Body of pancreas (tissue), 4 donors: Measurements from ENCODE around the gene ISG20L2. TPM values are rescaled to one million over a fixed set of nuclear protein-coding genes. Genes with fewer than 3 reads are reported as not detected.

Experiments used
- ATAC-seq: fragments of 150-250 bp; one replicate; pipeline ENCODE4 v1.9.1; 2016
- DNase-seq, 4 donors: peaks; one replicate each; pipeline ENCODE4 v3.0.0-alpha.2; 2019
- H3K27ac ChIP-seq, 4 donors: fragments of 200-600 bp; sonication (generic); 1 replicate in 3 of 4; 2 replicates in 1 of 4; pipeline versions ENCODE4 v1.5.1 to v1.6.1; 2016 to 2019; ENCODE audit warnings: mild to moderate bottlenecking in 1 of 4, mixed read lengths in 1 of 4, moderate library complexity in 1 of 4
- H3K27me3 ChIP-seq, 2 donors: fragments of 200-600 bp; sonication (generic); one replicate each; pipeline ENCODE4 v1.6.0; 2016; ENCODE audit warnings: mild to moderate bottlenecking in 1 of 2
- H3K36me3 ChIP-seq, 2 donors: fragments of 200-600 bp; sonication (generic); replicated peaks in 1 of 2; 2 replicates each; pipeline ENCODE4 v1.5.1; 2016; ENCODE audit warnings: low read depth in 2 of 2; ENCODE audit not compliant: insufficient read depth in 1 of 2
- H3K4me1 ChIP-seq: fragments of 200-600 bp; sonication (generic); one replicate; pipeline ENCODE4 v1.6.0; 2016
- H3K4me3 ChIP-seq, 2 donors: fragments of 200-600 bp; sonication (generic); 1 replicate in 1 of 2; 2 replicates in 1 of 2; pipeline ENCODE4 v1.5.1; 2016 to 2019
- H3K9me3 ChIP-seq, 3 donors: fragments of 200-600 bp; sonication (generic); 1 replicate in 2 of 3; 2 replicates in 1 of 3; pipeline ENCODE4 v1.5.1; 2016
- POLR2A ChIP-seq, 3 donors: fragments of 450-650 bp; IDR thresholded peaks; one replicate each; pipeline ENCODE4 v1.6.1; 2016; ENCODE audit warnings: antibody characterized with exemption in 3 of 3, mild to moderate bottlenecking in 2 of 3
- WGBS, 2 donors: methylation state at CpG; one replicate each; pipeline ENCODE4 v1.1.5; 2017; 5-methylcytosine and 5-hydroxymethylcytosine counted together
- intact Hi-C: fragments of 100-400 bp; cut with DNase I; formaldehyde crosslinking; loops from one replicate; pipeline ENCODE4 v1.15.1; 2023
- total RNA-seq, 2 donors: library from RNA; depleted of rRNA; stranded (reverse); fragments of >200 nt; gene quantifications; one replicate each; pipeline ENCODE4 v1.1.0, GENCODE V29; 2016
- TF ChIP-seq, protein P1 (sequence below), 7 experiments: fragments of 450-650 bp in 4 of 7; fragments of 200-600 bp in 3 of 7; sonication (generic) in 3 of 7; IDR thresholded peaks; one replicate each; pipeline ENCODE4 v1.5.1; 2016 to 2019; ENCODE audit warnings: antibody characterized with exemption in 7 of 7

ISG20L2 gene
- total RNA-seq, 2 donors from 2014 or later = 11.9 to 14.3 TPM

DNA sequence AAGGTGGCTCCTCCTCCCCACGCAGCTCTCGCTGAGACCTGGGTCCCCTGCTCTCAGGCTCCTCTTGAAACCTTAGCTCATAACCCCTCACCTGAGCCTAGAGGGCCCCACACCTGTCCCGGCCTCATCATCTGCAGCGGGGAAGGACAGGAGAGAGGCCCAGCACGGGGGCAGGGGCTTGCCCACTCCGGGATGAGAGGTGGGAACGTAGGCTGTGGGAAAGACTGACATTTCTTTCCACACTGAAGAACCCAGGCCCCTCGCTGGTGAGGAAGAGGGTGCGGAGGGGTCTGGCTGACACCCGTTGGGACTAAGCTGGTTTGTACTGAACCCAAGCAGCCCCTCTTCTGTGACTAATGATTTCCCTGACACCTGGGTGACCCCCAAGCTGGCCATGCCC is 37.4 kb downstream of the ISG20L2 start:
- ATAC-seq (no peak), DNase-seq (no peak)
- Histone ChIP-seq H3K36me3 (no peaks in the 10 kb centered on the region), H3K27ac (no peak overlapping the region), H3K4me1 (peaks cover 30% of the 10 kb centered on the region), H3K27me3 (no peaks in the 10 kb centered on the region), H3K4me3 (no peak overlapping the region), H3K9me3 (no peaks in the 10 kb centered on the region)
- TF ChIP-seq, protein P1, sequence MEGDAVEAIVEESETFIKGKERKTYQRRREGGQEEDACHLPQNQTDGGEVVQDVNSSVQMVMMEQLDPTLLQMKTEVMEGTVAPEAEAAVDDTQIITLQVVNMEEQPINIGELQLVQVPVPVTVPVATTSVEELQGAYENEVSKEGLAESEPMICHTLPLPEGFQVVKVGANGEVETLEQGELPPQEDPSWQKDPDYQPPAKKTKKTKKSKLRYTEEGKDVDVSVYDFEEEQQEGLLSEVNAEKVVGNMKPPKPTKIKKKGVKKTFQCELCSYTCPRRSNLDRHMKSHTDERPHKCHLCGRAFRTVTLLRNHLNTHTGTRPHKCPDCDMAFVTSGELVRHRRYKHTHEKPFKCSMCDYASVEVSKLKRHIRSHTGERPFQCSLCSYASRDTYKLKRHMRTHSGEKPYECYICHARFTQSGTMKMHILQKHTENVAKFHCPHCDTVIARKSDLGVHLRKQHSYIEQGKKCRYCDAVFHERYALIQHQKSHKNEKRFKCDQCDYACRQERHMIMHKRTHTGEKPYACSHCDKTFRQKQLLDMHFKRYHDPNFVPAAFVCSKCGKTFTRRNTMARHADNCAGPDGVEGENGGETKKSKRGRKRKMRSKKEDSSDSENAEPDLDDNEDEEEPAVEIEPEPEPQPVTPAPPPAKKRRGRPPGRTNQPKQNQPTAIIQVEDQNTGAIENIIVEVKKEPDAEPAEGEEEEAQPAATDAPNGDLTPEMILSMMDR (IDR thresholded peaks at IDR 0.05) = no peak
- TF ChIP-seq POLR2A (IDR thresholded peaks at IDR 0.05) = no peak
- WGBS, 2 donors = 71 to 75% methylated on average over 8 to 10 of the region's 10 CpGs
- intact Hi-C loops = loop anchor here (10.0 kb wide), 1 partner anchor 194 kb away; no protein-coding TSS in a partner anchor

DNA sequence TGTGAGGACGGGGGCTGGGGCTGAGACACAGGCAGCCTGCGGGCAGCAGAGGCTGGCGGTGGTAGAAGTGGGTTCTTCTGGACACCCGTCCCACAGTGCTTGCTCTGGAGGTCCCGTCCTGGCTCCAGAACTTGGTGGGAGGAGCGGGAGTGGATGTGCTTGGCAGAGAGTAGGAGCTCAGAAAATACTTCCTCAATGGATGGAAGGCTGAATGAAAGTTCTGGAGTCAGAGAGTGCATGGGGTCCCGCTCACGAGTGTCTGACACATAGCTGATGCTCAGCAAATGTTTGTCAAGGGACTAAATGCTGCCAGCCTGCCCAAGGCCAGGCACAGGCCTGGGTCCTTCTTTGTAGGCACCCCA is 37.9 kb downstream of the ISG20L2 start:
- Histone ChIP-seq H3K36me3 (no peaks in the 10 kb centered on the region), H3K4me3 (no peak overlapping the region), H3K4me1 (peaks cover 30% of the 10 kb centered on the region), H3K27ac (no peak overlapping the region), H3K9me3 (no peaks in the 10 kb centered on the region), H3K27me3 (no peaks in the 10 kb centered on the region)
- intact Hi-C loops = loop anchor here (10.0 kb wide), 1 partner anchor 194 kb away; no protein-coding TSS in a partner anchor
- ATAC-seq (no peak), DNase-seq (no peak)
- no peak for TF ChIP-seq POLR2A (IDR thresholded peaks at IDR 0.05)
- TF ChIP-seq, protein P1 (IDR thresholded peaks at IDR 0.05) = no peak
- 54 to 60% methylated on average over 8 of the region's 8 CpGs for WGBS, 2 donors

DNA sequence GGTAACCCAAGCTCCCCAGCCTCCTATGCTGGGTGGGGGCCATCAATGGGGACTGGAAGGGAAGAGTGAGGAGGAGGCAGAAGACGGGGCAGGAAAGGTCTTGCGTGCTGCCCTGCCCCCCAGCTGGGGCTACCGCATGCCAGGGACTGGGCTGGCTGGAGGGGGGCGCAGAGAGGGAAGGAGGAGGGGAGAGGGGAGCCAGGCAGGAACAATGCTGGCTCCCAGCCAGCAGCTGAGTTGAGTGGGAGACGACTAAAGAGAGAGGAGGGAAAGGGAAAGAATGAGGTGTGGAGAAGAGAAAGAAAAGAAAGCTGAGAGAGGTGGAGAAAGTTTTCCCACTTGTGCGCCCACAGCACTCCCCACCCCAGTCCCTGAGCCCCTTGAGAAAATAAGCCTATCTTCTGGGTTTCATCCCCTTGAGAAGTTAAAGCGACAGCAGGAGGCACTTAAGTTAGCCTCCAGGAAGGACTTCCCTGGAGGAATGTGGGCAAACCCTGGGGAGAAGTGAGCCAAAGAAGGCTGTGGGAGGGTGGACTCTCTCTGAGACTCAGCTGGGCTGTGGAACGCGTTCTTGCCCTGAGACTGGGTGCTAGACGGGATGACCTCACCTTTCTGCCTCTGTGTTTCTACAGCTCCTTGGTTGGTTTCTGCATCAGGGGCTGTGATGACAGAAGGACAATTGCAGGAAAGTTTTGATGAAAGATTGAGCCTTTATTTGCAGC is 38.5 kb downstream of the ISG20L2 start:
- WGBS, 2 donors = 20 to 21% methylated on average over 10 of the region's 10 CpGs
- H3K4me3 ChIP-seq = no peak overlapping the region
- H3K4me1 ChIP-seq = peaks cover 30% of the 10 kb centered on the region
- no peaks in the 10 kb centered on the region for H3K36me3 ChIP-seq
- intact Hi-C loops = loop anchor here (5.0 to 10.0 kb wide), 2 partner anchors 32 to 195 kb away; no protein-coding TSS in a partner anchor
- DNase-seq (no peak), ATAC-seq (no peak)
- no peak for TF ChIP-seq POLR2A (IDR thresholded peaks at IDR 0.05)
- TF ChIP-seq, protein P1 (IDR thresholded peaks at IDR 0.05) = no peak
- no peak overlapping the region for H3K27ac ChIP-seq
- no peaks in the 10 kb centered on the region for H3K27me3 ChIP-seq
- no peaks in the 10 kb centered on the region for H3K9me3 ChIP-seq

DNA sequence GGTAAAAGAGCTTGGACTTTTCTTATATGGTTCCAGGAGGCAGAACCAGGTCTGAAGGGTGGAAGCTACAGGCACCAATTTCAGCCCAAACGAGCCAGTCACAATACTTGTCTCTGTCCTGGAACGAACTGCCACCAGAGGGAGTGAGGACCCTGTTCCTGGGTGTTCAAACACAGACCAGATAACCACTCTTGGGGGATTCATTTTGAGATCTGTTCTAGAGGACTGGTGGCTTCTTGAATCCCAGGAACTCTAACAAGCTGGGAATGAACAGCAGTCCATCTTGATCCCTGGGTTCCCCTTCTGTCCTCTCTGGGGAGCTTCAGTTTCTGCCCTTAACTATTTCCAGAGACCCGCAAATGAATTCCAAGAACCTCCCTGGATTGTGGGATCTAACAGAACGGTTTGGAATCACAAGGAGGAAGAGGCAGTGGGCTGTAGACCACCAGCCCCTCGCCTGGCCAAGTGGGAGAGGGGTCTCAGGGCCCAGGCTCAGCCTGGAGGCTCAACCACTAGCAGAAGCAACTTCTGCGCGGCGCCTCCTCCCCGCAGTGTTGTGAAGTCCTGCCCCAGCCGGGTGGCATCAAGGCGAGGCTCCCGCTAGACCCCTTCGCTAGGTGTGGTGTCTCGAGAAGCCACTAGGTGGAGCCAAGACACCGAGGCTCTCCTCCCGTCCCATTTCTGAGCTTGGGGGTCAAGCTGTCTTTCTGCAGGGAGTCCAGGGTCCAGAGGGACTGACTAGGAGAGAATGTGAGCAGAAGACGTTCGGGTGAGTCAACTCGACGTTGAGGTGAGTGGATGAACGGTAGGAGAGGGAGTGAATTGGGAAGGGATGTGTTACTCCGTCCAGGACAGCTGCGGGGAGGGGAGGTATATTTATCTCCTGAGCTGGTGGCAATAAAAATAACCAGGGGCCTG is 39.3 kb downstream of the ISG20L2 start:
- H3K9me3 ChIP-seq = no peaks in the 10 kb centered on the region
- no peaks in the 10 kb centered on the region for H3K36me3 ChIP-seq
- DNase-seq (peak; percentile 77 to 83 (median 82)), ATAC-seq (peak; percentile 85)
- no peaks in the 10 kb centered on the region for H3K27me3 ChIP-seq
- 2% methylated on average over 12 to 23 of the region's 23 CpGs for WGBS, 2 donors
- intact Hi-C loops = loop anchor here (5.0 kb wide), 1 partner anchor 33 kb away; no protein-coding TSS in a partner anchor
- no peak for TF ChIP-seq POLR2A (IDR thresholded peaks at IDR 0.05)
- TF ChIP-seq, protein P1 (IDR thresholded peaks at IDR 0.05) = peak; percentile 88 to 94 (median 94)
- no peak overlapping the region for H3K27ac ChIP-seq
- no peak overlapping the region for H3K4me3 ChIP-seq
- peaks cover 30% of the 10 kb centered on the region for H3K4me1 ChIP-seq
